Amygdala (tissue), 56 donors: Measurements from ENCODE around the gene IGFBP5.

ENCODE experiments used
- DNase-seq, 56 donors: peaks; one replicate each; lab custom pipeline; 2025; lab: John Stamatoyannopoulos, UW

Gene IGFBP5

DNA sequence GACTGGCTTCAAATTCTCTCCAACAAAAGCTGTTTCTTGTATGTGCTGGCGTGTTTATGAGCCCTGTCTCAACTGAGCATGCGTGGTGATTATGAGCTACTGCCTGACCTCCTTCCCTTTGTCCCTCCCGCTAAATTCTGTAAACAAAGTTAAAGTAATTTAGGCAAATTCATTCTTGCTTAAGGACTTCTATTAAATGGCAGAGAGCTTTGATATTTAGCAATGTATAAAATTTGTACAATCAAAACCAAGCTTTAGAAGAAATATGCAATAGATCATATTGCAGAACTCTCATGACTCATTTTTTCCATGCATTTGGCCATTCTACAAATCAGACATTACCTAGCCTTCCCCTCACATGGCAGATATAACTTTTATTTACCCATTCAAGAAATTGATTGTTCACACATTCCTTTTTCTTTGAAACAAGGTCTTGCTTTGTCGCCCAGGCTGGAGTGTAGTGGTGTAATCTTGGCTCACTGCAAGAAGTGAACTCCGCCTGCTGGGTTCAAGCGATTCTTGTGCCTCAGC is 43.9 kb downstream of the IGFBP5 start:
- no peak for DNase-seq

DNA sequence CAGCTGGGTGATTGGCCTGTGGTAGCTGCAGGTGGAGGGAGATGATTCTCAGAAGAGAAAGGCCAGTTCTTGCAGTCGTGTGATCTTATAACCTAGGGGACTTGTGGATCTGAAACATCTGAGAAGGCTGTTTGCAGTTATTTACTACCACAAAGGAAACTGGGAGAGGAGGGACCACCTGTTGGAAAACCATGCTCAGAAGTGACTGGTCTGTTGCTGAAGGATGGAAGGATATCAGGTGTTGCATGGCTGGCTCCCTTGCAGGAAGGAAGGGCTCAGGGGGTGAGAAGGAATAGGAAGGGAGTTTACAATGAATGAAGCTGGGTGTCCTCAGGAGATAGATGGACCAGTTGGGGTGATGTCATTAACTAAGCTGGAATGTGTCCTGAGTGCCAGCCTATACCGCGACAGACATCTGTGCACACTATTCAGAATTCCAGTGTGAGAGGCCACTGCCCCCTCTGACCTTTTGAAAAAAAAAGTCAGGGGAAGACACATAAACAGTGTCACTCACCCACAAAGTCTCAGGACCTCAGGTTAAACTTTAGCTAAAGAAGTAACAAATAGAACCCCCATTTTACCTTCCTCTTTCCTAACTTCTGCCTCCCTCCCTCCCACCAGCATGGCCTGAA is 44.6 kb downstream of the IGFBP5 start:
- DNase-seq: no peak

- DNase-seq: no peak
Observed at GRCh38 chr2:216649574-216649973, 45.8 kb downstream of the IGFBP5 start.

GRCh38 chr2:216648105-216648504 is 47.2 kb downstream of the IGFBP5 start:
- DNase-seq: no peak

- DNase-seq: no peak
Observed at GRCh38 chr2:216646116-216646515, 49.2 kb downstream of the IGFBP5 start.

DNA sequence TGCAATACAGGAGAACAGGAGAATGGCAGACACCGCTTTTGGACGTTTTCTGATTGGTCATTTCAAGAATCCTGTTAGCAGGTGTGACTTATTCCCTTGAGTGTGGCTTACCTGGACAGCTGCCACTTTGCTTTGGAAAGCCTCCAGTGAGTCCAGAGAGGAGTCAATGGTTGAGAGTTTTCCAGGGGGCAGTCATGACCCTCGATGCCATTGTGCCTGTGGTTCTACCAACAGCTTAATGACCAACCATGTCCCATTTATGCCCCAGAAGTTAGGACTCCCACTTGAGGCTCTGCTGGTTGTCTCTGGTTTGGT is 49.8 kb downstream of the IGFBP5 start:
- DNase-seq: no peak

DNA sequence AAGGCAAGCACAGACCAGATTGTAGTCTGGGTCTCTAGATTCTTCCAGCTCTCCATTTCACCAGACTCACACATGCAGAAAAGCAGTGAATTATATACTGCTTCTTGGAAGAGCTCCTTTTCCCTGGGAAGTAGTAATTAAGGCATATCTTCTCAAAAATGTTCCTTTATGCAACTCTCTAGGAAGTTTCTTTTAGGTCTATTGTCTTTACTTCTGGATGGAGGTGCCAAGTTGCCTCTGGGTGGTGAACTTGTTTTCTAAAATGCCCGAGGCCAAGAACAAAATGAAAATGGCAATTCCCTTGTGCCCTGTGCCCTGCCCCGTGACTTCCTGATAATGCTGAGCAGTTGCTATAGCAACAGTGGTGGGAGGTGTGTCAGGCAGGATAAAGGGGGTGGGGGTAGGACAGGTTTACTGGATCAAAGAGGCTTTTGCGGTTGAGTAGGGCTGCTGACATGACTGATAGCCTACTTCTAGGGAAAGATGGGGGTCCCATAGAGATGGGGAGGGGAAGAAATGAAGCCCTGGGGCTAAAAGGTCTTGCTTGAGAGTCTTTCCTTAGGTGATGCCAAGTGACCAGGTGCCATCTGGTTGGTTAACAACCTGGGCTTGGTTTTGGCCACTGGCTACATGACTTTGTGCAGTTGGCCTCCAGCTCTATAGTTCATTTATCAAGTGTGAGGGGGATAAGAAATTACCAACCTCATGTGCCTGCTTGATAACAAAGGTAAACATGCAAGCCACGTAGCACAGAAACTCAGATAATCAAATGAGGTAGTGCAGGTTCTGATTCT is 50.3 kb downstream of the IGFBP5 start:
- DNase-seq: no peak

GRCh38 chr2:216643986-216644659 is 51.2 kb downstream of the IGFBP5 start:
- no peak for DNase-seq

DNA sequence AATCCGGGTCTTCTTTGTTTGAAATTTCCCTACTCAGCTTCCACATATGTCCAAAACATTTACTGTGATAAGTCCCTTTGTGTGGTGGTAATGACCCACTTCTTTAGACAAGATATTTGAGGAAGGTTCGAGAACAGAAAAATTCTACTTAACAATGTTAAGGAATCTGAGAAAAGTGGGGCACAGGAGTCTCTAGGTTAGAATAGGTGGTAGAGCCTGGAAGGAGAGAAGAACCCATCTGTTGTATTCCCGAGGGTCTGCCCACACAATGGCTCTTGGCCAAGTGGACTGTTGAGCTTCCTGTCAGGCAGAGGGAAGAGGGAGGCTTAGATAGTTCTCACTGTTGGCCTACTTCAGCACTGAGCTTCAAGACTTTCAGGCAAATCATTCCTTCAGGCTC is 57.9 kb downstream of the IGFBP5 start:
- DNase-seq: no peak

DNA sequence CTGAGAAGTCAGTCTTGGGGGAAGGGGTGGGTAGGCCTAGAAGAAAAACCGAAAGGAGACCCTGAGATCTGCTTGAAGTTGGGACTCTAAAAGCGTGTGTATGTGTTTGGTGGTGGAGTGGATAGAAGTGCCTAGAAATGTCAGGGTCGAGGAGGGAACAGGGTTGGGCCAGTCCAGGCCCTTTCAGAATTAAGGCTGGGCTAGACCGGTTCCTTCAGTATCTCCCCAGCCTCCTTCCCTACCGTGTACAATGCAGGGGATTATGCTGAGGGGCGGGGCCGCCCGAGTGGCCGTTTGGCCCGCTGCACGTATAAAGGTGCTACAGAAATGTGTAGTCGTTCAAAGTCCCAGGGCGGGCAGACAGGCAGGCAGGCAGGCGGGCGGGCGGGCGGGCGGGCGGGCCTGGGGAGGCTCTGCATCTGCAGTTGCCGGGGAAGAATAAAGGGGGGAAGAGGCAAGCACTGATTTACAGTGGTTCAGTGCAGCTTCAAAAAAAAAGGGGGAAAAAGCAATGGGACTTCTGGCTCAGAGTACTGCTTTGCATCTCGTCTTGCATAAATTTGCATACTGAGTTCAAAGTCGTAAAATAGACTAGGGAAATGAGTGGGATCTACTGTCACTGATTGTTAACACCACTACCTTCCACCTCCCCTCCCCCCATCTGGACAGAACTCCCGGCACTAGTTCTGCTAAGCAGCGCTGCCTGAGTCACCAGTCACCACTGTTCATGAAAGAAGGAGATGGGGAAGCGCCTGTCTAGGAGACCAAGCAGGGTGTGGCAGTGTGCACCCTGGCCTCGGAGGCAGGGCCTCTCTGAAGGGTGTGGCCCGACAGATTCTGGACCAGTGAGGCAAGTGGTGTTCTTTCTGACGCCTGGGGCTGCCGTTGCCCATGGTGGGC is 58.5 kb downstream of the IGFBP5 start:
- no peak for DNase-seq

GRCh38 chr2:216635701-216636550 is 59.4 kb downstream of the IGFBP5 start:
- no peak for DNase-seq

DNA sequence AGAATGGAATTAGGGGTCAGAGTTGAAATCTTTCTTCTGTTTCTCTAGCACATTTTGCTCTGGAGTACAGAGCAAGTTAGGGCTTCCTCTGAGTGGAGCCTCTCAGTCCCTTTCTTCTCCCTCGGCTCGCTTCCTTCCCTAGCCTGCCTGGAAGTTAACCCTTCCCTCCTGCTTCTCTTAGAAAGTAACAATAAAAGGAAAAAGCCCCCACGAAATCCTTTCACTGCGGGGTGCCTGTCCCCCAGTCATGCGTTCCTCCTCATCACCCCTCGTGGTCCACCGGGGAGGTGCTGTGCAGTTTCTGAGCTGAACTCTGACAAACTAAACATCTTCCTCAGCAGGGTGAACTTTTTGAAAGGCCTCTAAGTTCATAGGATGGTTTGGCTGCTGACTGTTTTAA is 60.2 kb downstream of the IGFBP5 start:
- DNase-seq: no peak

DNA sequence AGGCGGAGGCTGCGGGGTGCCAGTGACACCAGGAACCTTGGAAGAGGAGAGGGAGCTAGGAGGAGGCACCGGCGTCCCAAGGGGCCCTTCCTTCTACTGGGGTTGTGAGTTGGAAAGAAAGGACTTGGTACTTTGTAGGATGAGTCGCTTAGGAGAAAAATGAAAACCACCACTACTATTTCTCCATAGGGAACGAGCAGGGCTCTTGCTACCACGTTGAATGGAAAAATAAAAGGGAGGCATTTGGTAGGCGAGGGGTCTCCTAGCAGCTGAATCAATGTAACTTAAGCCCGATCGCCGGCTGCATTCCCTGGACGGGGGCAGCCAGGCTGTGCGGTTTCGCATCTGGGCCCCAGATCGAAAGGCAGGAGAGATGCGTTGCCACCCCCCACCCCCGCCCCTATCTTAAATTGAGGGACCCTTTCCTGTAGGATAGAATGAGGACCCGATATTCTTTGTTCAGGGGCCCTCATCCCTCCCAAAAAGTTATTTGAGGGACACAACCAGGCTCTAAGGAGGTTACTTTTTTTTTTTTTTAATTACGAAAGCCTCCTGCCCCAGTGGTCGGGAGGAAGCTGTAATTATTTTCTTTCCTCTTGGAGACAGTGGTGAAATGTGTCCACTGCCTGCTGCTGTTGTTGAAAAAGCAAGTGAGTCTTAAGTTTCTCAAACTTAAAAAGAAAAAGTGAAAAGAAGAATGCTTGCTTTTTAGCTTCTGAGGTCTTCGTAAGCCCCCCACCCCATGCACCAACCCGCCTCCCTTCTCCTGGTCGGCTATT is 60.8 kb downstream of the IGFBP5 start:
- DNase-seq: no peak

DNA sequence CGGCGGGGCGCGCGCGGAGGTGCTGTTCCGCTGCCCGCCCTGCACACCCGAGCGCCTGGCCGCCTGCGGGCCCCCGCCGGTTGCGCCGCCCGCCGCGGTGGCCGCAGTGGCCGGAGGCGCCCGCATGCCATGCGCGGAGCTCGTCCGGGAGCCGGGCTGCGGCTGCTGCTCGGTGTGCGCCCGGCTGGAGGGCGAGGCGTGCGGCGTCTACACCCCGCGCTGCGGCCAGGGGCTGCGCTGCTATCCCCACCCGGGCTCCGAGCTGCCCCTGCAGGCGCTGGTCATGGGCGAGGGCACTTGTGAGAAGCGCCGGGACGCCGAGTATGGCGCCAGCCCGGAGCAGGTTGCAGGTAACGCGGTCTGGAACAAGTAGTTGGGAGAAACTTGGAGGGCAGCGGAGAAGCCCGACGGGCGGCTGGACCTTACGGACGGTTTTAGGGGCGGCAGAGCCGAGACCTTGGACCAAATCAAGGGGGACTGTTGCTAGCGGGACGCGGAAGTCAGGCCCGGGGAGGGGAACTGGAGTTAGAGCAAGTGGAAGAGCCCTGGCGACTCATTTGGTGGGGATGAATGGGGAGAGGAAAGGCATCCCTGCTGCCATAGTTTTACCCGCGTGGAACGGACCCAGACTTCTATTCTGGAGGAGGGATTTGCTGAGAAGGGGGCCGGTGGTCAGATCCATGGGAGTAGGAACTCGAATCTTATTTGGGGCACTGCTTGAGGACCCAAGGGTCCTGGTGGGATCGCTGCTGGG is 61.6 kb downstream of the IGFBP5 start:
- no peak for DNase-seq

GRCh38 chr2:216632952-216633615 is 62.3 kb downstream of the IGFBP5 start, which contains the start of gene IGFBP2:
TSS of gene IGFBP2 (plus strand) at chr2:216633420. CDS start at chr2:216633524, 104 bp downstream.
- peak in 3 of 56 donors; percentile 4 to 13 (median 6) for DNase-seq

GRCh38 chr2:216632346-216632951 is 62.9 kb downstream of the IGFBP5 start:
- no peak for DNase-seq

DNA sequence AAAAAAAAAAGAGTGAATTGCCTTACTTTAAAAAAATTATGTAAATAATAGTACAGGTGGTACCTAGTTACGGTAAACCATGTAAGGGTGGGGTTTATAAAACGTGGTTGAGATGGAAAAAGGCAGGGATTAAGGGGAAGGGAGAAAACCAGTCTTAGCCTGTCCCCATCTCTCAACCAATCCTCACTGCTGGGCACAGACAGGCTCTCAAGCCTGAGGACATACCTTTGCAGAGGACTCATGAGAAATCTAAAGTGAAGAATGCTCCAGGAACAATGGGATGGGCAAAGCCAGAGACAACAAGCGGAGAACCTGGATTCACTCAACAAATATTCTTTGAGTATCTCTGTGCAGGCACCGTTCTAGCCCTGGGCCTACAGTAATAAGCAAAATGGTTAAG is 65.6 kb downstream of the IGFBP5 start:
- DNase-seq: no peak
